OCI-LY1 (cell line): ENCODE data around the gene FHIT.

Experiments used
- CTCF ChIP-seq: fragments of 200-600 bp; sonication (generic), shearing (Covaris generic); IDR thresholded peaks from 2 replicates; pipeline ENCODE4 v1.5.1; 2017; ENCODE audit warnings: mild to moderate bottlenecking, antibody characterized with exemption, low read length, moderate library complexity, mixed read lengths
- EZH2 ChIP-seq: fragments of 200-600 bp; sonication (generic), shearing (Covaris generic); IDR thresholded peaks from 2 replicates; pipeline ENCODE4 v1.8.0; 2017; ENCODE audit warnings: borderline replicate concordance, mixed run types, mild to moderate bottlenecking, antibody characterized with exemption, low read length, moderate library complexity, mixed read lengths

DNA sequence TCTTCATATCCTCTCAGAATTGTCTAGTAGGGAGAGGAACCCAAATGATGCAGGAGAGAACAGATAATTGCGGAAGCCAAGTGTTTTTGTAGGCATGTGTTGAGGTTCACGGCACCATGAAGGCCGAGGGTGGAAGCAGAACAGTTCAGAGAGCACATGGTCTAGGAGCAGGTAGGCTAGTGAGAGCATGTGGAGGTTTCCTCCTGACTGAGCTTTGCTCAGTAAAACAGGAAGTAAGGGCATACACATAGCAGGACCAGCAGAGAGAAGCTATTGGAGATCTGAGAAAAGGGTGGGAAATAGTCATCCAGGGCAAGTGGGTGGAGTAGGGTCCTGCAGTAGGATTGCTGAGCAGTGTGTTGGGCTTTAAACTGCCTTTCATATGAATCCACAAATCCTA is 491.1 kb downstream of the FHIT start:
- no peak for TF ChIP-seq CTCF
- no peak for TF ChIP-seq EZH2
